HEK293 (cell line): ENCODE measurements around the gene TOM1L2.

ENCODE experiments used
- CTCF ChIA-PET: fragments of 350-600 bp; formaldehyde crosslinking; extraction: SDS; loops from one replicate; lab custom pipeline; 2021; ENCODE audit warnings: antibody characterized with exemption; lab: Yijun Ruan, JAX
- POLR2A ChIA-PET: fragments of 300-600 bp; formaldehyde crosslinking; extraction: SDS; loops from one replicate; lab custom pipeline; 2020; ENCODE audit warnings: antibody characterized with exemption, inconsistent platforms; lab: Yijun Ruan, JAX
- H3K27ac ChIP-seq: fragments of 200-500 bp; sonication (Bioruptor generic); 2 replicates; pipeline ENCODE4 v1.5.1; 2014; ENCODE audit warnings: low read depth, low read length, control low read depth, inconsistent platforms; ENCODE audit errors: extremely low read depth
- H3K36me3 ChIP-seq, 2 experiments: fragments of 200-500 bp in 1 of 2; sonication (Bioruptor generic) in 1 of 2; 1 replicate in 1 of 2; 2 replicates in 1 of 2; pipeline ENCODE4 v1.5.1; 2014 to 2017; ENCODE audit warnings: inconsistent platforms in 2 of 2, low read length in 2 of 2; ENCODE audit not compliant: control insufficient read depth in 2 of 2, insufficient read depth in 1 of 2
- H3K4me1 ChIP-seq: fragments of 200-500 bp; sonication (Bioruptor generic); 2 replicates; pipeline ENCODE4 v1.5.1; 2014; ENCODE audit warnings: mild to moderate bottlenecking, low read length, inconsistent platforms; ENCODE audit not compliant: control insufficient read depth, insufficient read depth
- H3K4me3 ChIP-seq: 2 replicates; pipeline ENCODE4 v1.5.1; 2011; ENCODE audit warnings: low read depth, mild to moderate bottlenecking, control low read depth, low read length, moderate library complexity
- H3K9me3 ChIP-seq: fragments of 200-500 bp; sonication (Bioruptor generic); 2 replicates; pipeline ENCODE4 v1.5.1; 2014; ENCODE audit warnings: low read depth, low read length, inconsistent platforms; ENCODE audit not compliant: control insufficient read depth, insufficient read depth
- BCL11A ChIP-seq: fragments of 450-650 bp; formaldehyde crosslinking; IDR thresholded peaks from 2 replicates; pipeline ENCODE4 v1.5.1; 2016; ENCODE audit warnings: low read depth, missing biosample characterization, missing genetic modification characterization
- OVOL3 ChIP-seq: fragments of 450-650 bp; formaldehyde crosslinking; IDR thresholded peaks from 2 replicates; pipeline ENCODE4 v1.5.1; 2016; ENCODE audit warnings: missing biosample characterization, missing genetic modification characterization
- SP7 ChIP-seq: fragments of 450-650 bp; formaldehyde crosslinking; IDR thresholded peaks from 2 replicates; pipeline ENCODE4 v1.5.1; 2016; ENCODE audit warnings: missing biosample characterization, missing genetic modification characterization
- TRIM28 ChIP-seq: IDR thresholded peaks from 2 replicates; pipeline ENCODE4 v1.6.1; 2011; ENCODE audit warnings: low read length, control low read depth, borderline replicate concordance
- ZBTB17 ChIP-seq: fragments of 450-650 bp; formaldehyde crosslinking; IDR thresholded peaks from 2 replicates; pipeline ENCODE4 v1.5.1; 2016; ENCODE audit warnings: missing biosample characterization, missing genetic modification characterization
- ZFHX2 ChIP-seq: fragments of 450-650 bp; formaldehyde crosslinking; conservative IDR thresholded peaks from 2 replicates; pipeline ENCODE4 v1.5.1; 2016; ENCODE audit warnings: missing biosample characterization, missing genetic modification characterization
- ZFP41 ChIP-seq: fragments of 450-650 bp; formaldehyde crosslinking; IDR thresholded peaks from 2 replicates; pipeline ENCODE4 v1.5.1; 2016; ENCODE audit warnings: missing biosample characterization, missing genetic modification characterization, borderline replicate concordance
- ZNF114 ChIP-seq: fragments of 450-650 bp; formaldehyde crosslinking; IDR thresholded peaks from 2 replicates; pipeline ENCODE4 v1.5.0; 2017; ENCODE audit warnings: missing biosample characterization, missing genetic modification characterization
- ZNF146 ChIP-seq: fragments of 450-650 bp; formaldehyde crosslinking; IDR thresholded peaks from 2 replicates; pipeline ENCODE4 v1.5.1; 2016; ENCODE audit warnings: missing biosample characterization, missing genetic modification characterization
- ZNF214 ChIP-seq: fragments of 450-650 bp; formaldehyde crosslinking; IDR thresholded peaks from 2 replicates; pipeline ENCODE4 v1.5.1; 2017; ENCODE audit warnings: missing biosample characterization, mild to moderate bottlenecking, missing genetic modification characterization, borderline replicate concordance
- ZNF341 ChIP-seq: fragments of 450-650 bp; formaldehyde crosslinking; IDR thresholded peaks from 2 replicates; pipeline ENCODE4; 2016; ENCODE audit warnings: low read depth, missing biosample characterization, missing genetic modification characterization
- ZNF433 ChIP-seq: fragments of 450-650 bp; formaldehyde crosslinking; IDR thresholded peaks from 2 replicates; pipeline ENCODE4 v1.5.1; 2016; ENCODE audit warnings: missing biosample characterization, missing genetic modification characterization, low read depth
- ZNF501 ChIP-seq: fragments of 450-650 bp; formaldehyde crosslinking; IDR thresholded peaks from 2 replicates; pipeline ENCODE4 v1.5.1; 2016; ENCODE audit warnings: missing biosample characterization, missing genetic modification characterization
- ZNF521 ChIP-seq: fragments of 450-650 bp; formaldehyde crosslinking; IDR thresholded peaks from 2 replicates; pipeline ENCODE4 v1.5.1; 2017; ENCODE audit warnings: missing biosample characterization, mild to moderate bottlenecking, missing genetic modification characterization
- ZNF555 ChIP-seq: fragments of 450-650 bp; formaldehyde crosslinking; conservative IDR thresholded peaks from 2 replicates; pipeline ENCODE4 v1.5.1; 2017; ENCODE audit warnings: missing biosample characterization, mild to moderate bottlenecking, missing genetic modification characterization, inconsistent platforms
- ZNF600 ChIP-seq: fragments of 450-650 bp; formaldehyde crosslinking; IDR thresholded peaks from 2 replicates; pipeline ENCODE4 v1.5.1; 2016; ENCODE audit warnings: missing biosample characterization, missing genetic modification characterization
- ZNF610 ChIP-seq: fragments of 450-650 bp; formaldehyde crosslinking; IDR thresholded peaks from 2 replicates; pipeline ENCODE4 v1.5.1; 2016; ENCODE audit warnings: missing biosample characterization, missing genetic modification characterization, borderline replicate concordance
- ZNF704 ChIP-seq: fragments of 450-650 bp; formaldehyde crosslinking; IDR thresholded peaks from 2 replicates; pipeline ENCODE4 v1.5.1; 2016; ENCODE audit warnings: missing biosample characterization, missing genetic modification characterization
- ZNF785 ChIP-seq: fragments of 450-650 bp; formaldehyde crosslinking; IDR thresholded peaks from 2 replicates; pipeline ENCODE4 v1.5.1; 2016; ENCODE audit warnings: missing biosample characterization, missing genetic modification characterization
- TF ChIP-seq, protein P1 (sequence below): fragments of 450-650 bp; formaldehyde crosslinking; IDR thresholded peaks from 2 replicates; pipeline ENCODE4 v1.5.1; 2016; ENCODE audit warnings: missing biosample characterization, missing genetic modification characterization
- TF ChIP-seq, protein P2 (sequence below): fragments of 450-650 bp; formaldehyde crosslinking; IDR thresholded peaks from 2 replicates; pipeline ENCODE4 v1.5.1; 2016; ENCODE audit warnings: missing biosample characterization, missing genetic modification characterization
- TF ChIP-seq, protein P3 (sequence below): fragments of 450-650 bp; formaldehyde crosslinking; IDR thresholded peaks from 2 replicates; pipeline ENCODE4 v1.5.1; 2017; ENCODE audit warnings: missing biosample characterization, missing genetic modification characterization
- TF ChIP-seq, protein P4 (sequence below): fragments of 450-650 bp; formaldehyde crosslinking; IDR thresholded peaks from 2 replicates; pipeline ENCODE4 v1.5.1; 2016; ENCODE audit warnings: missing biosample characterization, missing genetic modification characterization, borderline replicate concordance
- TF ChIP-seq, protein P5 (sequence below): fragments of 450-650 bp; IDR thresholded peaks from 2 replicates; pipeline ENCODE4 v1.5.1; 2018; ENCODE audit warnings: missing biosample characterization, mild to moderate bottlenecking, missing genetic modification characterization

TOM1L2 gene

GRCh38 chr17:17840751-17841591, 131.2 kb downstream of the TOM1L2 start (continued):
- TF ChIP-seq, protein P1, sequence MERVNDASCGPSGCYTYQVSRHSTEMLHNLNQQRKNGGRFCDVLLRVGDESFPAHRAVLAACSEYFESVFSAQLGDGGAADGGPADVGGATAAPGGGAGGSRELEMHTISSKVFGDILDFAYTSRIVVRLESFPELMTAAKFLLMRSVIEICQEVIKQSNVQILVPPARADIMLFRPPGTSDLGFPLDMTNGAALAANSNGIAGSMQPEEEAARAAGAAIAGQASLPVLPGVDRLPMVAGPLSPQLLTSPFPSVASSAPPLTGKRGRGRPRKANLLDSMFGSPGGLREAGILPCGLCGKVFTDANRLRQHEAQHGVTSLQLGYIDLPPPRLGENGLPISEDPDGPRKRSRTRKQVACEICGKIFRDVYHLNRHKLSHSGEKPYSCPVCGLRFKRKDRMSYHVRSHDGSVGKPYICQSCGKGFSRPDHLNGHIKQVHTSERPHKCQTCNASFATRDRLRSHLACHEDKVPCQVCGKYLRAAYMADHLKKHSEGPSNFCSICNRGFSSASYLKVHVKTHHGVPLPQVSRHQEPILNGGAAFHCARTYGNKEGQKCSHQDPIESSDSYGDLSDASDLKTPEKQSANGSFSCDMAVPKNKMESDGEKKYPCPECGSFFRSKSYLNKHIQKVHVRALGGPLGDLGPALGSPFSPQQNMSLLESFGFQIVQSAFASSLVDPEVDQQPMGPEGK (tag by site-specific recombination): 0 out of 2 replicates have a peak, but pooled peaks have one; percentile 17
- TF ChIP-seq ZNF433 (tag by site-specific recombination) (no peak), ZFP41 (tag by site-specific recombination) (no peak), ZNF600 (tag by site-specific recombination) (0 out of 2 replicates have a peak, but pooled peaks have one; percentile 47), OVOL3 (tag by site-specific recombination) (no peak), BCL11A (no peak), SP7 (tag by site-specific recombination) (no peak), ZNF555 (no peak), ZNF610 (tag by site-specific recombination) (no peak), ZBTB17 (tag by site-specific recombination) (no peak)
- TF ChIP-seq, protein P2, sequence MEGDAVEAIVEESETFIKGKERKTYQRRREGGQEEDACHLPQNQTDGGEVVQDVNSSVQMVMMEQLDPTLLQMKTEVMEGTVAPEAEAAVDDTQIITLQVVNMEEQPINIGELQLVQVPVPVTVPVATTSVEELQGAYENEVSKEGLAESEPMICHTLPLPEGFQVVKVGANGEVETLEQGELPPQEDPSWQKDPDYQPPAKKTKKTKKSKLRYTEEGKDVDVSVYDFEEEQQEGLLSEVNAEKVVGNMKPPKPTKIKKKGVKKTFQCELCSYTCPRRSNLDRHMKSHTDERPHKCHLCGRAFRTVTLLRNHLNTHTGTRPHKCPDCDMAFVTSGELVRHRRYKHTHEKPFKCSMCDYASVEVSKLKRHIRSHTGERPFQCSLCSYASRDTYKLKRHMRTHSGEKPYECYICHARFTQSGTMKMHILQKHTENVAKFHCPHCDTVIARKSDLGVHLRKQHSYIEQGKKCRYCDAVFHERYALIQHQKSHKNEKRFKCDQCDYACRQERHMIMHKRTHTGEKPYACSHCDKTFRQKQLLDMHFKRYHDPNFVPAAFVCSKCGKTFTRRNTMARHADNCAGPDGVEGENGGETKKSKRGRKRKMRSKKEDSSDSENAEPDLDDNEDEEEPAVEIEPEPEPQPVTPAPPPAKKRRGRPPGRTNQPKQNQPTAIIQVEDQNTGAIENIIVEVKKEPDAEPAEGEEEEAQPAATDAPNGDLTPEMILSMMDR (tag by site-specific recombination): no peak
- TF ChIP-seq, protein P3, sequence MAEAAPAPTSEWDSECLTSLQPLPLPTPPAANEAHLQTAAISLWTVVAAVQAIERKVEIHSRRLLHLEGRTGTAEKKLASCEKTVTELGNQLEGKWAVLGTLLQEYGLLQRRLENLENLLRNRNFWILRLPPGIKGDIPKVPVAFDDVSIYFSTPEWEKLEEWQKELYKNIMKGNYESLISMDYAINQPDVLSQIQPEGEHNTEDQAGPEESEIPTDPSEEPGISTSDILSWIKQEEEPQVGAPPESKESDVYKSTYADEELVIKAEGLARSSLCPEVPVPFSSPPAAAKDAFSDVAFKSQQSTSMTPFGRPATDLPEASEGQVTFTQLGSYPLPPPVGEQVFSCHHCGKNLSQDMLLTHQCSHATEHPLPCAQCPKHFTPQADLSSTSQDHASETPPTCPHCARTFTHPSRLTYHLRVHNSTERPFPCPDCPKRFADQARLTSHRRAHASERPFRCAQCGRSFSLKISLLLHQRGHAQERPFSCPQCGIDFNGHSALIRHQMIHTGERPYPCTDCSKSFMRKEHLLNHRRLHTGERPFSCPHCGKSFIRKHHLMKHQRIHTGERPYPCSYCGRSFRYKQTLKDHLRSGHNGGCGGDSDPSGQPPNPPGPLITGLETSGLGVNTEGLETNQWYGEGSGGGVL: no peak

DNA sequence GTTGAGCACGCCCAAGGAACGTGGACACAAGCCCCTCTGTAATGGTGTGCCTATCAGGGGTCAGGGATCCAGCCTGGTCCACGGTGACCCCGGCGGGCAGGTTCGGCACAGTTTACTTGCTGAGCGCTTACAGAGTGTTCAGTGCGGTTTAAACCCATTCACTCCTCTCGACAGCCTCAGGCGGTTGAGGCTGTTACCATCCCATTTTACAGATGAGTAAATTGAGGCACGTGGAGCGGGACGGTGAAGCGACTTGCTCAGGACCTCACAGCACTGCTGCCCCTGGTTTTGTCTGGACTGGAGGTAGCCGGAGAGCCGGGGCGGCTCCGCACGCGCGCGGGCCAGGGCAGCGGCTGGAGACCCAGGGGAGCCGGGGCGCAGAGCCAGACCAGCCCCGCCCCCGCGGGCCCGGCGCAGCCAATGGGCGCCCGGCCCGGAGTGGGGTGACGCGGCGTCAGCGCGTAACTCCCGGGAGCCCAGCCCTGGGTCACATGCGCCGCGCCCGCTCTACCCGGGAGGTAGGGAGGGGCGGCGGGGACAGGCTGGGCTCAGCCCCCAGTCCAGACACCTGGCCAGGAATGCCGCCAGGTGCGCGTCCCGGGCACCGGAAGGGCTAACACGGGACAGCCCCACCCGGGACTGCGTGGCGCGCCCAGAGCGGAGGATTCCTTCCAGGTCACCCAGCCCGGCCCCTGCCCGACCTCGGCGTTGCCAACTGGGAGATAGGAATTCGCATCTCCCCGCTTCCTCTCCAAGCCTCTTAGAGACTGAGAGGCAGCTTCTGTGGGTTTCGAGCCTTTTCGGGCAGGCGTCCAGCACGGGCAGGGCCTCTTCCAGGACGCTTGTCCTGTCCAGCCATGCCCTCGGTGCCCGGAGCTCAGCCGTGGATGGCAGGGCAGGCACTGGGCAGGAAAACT, 132.2 kb downstream of the TOM1L2 start:
- H3K4me3 ChIP-seq: peak overlapping the region; percentile 38
- CTCF ChIA-PET: interaction anchor here (0.8 to 1.3 kb wide), 3 partner anchors 28 to 29 kb away, joined by 3 to 5 read pairs (median 4); no protein-coding TSS in a partner anchor
- no peaks in the 10 kb centered on the region for H3K9me3 ChIP-seq
- POLR2A ChIA-PET: interaction anchor here (0.6 to 4.2 kb wide), 11 partner anchors 10 to 448 kb away, joined by 3 to 181 read pairs (median 5); no protein-coding TSS in a partner anchor
- H3K4me1 ChIP-seq: peaks cover 26% of the 10 kb centered on the region
- H3K36me3 ChIP-seq: no peaks in the 10 kb centered on the region
- H3K27ac ChIP-seq: peak overlapping the region; percentile 94
- TF ChIP-seq, protein P4, sequence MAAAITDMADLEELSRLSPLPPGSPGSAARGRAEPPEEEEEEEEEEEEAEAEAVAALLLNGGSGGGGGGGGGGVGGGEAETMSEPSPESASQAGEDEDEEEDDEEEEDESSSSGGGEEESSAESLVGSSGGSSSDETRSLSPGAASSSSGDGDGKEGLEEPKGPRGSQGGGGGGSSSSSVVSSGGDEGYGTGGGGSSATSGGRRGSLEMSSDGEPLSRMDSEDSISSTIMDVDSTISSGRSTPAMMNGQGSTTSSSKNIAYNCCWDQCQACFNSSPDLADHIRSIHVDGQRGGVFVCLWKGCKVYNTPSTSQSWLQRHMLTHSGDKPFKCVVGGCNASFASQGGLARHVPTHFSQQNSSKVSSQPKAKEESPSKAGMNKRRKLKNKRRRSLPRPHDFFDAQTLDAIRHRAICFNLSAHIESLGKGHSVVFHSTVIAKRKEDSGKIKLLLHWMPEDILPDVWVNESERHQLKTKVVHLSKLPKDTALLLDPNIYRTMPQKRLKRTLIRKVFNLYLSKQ (tag by site-specific recombination): no peak
- TF ChIP-seq ZNF785 (tag by site-specific recombination) (no peak), ZNF146 (tag by site-specific recombination) (no peak), ZNF341 (tag by site-specific recombination) (0 out of 2 replicates have a peak, but pooled peaks have one; percentile 13), ZNF521 (no peak), ZFHX2 (tag by site-specific recombination) (no peak), ZNF704 (tag by site-specific recombination) (no peak), TRIM28 (no peak), ZNF501 (tag by site-specific recombination) (no peak; the same call in 1 of the 2 replicates), ZNF114 (tag by site-specific recombination) (no peak), ZNF214 (tag by site-specific recombination) (no peak)
- TF ChIP-seq, protein P5, sequence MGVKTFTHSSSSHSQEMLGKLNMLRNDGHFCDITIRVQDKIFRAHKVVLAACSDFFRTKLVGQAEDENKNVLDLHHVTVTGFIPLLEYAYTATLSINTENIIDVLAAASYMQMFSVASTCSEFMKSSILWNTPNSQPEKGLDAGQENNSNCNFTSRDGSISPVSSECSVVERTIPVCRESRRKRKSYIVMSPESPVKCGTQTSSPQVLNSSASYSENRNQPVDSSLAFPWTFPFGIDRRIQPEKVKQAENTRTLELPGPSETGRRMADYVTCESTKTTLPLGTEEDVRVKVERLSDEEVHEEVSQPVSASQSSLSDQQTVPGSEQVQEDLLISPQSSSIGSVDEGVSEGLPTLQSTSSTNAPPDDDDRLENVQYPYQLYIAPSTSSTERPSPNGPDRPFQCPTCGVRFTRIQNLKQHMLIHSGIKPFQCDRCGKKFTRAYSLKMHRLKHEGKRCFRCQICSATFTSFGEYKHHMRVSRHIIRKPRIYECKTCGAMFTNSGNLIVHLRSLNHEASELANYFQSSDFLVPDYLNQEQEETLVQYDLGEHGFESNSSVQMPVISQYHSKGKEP (tag by site-specific recombination): peak; percentile 76
